ENCODE data around the gene IRX2. TPM values are rescaled to one million over a fixed set of nuclear protein-coding genes. Genes with fewer than 3 reads are reported as not detected.

The IRX2 gene
- total and polyA plus RNA-seq, 10 of the 15 experiments (the other 5 are each of a cell fraction or from before 2014, with no cell fraction given) = not detected

DNA sequence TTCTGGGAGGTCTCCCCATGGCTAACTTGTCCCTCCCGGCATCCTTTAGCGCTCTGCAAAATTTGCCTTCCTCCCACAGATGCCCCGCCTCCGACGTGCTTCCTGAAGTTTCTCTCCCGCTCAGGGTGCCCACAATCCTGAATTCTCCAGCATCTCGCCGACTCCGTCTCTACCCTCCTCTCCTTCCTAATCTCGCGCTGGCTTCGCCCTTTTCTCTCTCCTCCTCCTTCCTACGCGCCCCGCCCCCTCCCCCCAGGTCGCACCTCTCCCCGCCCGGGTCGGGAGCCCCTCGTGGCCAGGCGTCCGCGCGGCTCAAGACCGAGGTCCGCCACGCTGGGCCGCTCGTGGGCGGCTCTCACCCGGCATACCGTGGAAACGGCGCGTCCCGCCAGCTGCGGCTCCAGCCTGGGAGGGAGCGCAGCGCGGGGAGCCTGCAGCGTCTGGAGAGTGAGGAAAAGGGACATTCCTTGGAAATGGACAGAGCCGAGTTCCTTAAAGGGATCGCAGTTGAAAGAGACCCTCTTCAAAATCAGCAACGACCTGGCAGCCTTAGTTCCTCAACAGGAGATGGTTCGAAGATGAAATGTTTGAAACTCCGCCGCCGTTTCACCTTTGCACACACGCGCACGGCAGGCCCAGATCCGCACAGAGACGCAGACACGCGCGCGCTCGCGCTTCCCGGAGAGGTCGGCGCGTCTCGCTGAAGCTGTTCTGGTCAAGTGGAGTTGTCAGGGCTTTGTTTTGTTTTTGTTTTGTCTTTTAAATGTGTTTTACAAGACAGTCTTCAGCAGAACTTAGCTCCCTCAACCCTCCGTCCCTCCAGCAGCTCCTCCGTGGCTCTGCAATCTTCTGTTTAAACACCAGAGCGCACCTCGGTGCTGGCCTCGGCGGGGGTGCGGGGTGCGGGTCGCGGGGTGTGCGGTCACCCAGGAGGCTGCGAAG lies 5.0 kb upstream of the IRX2 start (continued):
- TF ChIP-seq, protein P1, sequence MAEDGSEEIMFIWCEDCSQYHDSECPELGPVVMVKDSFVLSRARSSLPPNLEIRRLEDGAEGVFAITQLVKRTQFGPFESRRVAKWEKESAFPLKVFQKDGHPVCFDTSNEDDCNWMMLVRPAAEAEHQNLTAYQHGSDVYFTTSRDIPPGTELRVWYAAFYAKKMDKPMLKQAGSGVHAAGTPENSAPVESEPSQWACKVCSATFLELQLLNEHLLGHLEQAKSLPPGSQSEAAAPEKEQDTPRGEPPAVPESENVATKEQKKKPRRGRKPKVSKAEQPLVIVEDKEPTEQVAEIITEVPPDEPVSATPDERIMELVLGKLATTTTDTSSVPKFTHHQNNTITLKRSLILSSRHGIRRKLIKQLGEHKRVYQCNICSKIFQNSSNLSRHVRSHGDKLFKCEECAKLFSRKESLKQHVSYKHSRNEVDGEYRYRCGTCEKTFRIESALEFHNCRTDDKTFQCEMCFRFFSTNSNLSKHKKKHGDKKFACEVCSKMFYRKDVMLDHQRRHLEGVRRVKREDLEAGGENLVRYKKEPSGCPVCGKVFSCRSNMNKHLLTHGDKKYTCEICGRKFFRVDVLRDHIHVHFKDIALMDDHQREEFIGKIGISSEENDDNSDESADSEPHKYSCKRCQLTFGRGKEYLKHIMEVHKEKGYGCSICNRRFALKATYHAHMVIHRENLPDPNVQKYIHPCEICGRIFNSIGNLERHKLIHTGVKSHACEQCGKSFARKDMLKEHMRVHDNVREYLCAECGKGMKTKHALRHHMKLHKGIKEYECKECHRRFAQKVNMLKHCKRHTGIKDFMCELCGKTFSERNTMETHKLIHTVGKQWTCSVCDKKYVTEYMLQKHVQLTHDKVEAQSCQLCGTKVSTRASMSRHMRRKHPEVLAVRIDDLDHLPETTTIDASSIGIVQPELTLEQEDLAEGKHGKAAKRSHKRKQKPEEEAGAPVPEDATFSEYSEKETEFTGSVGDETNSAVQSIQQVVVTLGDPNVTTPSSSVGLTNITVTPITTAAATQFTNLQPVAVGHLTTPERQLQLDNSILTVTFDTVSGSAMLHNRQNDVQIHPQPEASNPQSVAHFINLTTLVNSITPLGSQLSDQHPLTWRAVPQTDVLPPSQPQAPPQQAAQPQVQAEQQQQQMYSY (CRISPR knock-in tag; IDR thresholded peaks at IDR 0.05) = no peak
- TF ChIP-seq ZNF24 (IDR thresholded peaks at IDR 0.05) (no peak), BRCA1 (IDR thresholded peaks at IDR 0.05; ENCODE audit: low read depth, low read length) (no peak), CHD1 (IDR thresholded peaks at IDR 0.05; ENCODE audit: low read depth, low read length) (no peak)

DNA sequence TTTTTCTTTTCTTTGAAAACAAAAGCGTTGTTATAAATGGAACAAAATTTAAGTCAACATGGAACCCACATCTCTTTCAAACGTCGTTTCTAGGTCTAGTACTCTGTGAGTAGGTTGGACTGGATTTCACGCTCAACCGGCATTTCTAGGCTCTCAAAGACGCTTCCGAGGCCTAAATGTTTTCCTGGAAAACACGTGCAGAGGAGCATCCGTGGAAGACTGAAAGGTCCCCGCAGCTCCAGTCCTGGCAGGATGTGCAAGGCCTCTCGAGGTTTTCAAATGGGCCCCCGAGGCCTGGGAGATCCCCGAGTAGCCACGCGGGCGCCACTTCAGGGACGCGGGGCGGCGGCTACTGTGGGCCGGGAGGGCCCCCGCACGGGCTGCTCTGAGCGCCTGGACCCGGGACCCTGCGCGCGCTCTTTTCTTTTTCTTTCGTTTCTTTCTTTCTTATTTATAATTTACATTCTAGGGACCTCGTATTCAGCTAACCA lies 4.2 kb upstream of the IRX2 start:
- FAIRE-seq (no peak), DNase-seq (ENCODE audit: low read depth, low spot score) (no peak), ATAC-seq (no peak)
- SMC1A ChIA-PET (ENCODE audit: uncharacterized antibody, unreplicated experiment) = no interaction called here
- H3K4me1 ChIP-seq (ENCODE audit: control insufficient read depth, insufficient read depth, low read length) = no peaks in the 10 kb centered on the region
- in situ Hi-C loops (cut with MboI) = no loop called here
- WGBS (ENCODE audit: insufficient coverage, insufficient replicate concordance, low lambda C conversion rate, missing lambda C conversion rate) = 32% methylated on average over 25 of the region's 30 CpGs
- no peaks in the 10 kb centered on the region for H4K20me1 ChIP-seq (ENCODE audit: control insufficient read depth, insufficient read depth)
- no TSS peak for BruUV-seq (replicated peaks)
- RAD21 ChIA-PET (ENCODE audit: unreplicated experiment) = no interaction called here
- H3K79me2 ChIP-seq (ENCODE audit: control insufficient read depth, insufficient read depth, low read length) = no peaks in the 10 kb centered on the region
- POLR2A ChIA-PET = no interaction called here
- intact Hi-C loops (cut with micrococcal nuclease; ENCODE audit: unreplicated experiment) = no loop called here
- H3K27me3 ChIP-seq (replicated peaks in 1 of 2; ENCODE audit: control insufficient read depth in 2 of 2, insufficient read depth in 2 of 2, low read length in 1 of 2) = no peaks in the 10 kb centered on the region
- no peak overlapping the region for H3K4me2 ChIP-seq (ENCODE audit: control insufficient read depth, insufficient read depth)
- no peak overlapping the region for H3K9ac ChIP-seq (ENCODE audit: control insufficient read depth, insufficient read depth, low read length)
- H3K27ac ChIP-seq (ENCODE audit: control insufficient read depth, insufficient read depth) = no peak overlapping the region
- peaks cover 2% of the 10 kb centered on the region; the same call in 2 of the 3 replicates for H3K9me3 ChIP-seq (replicated peaks; ENCODE audit: control insufficient read depth, insufficient read depth, low read length)
- no peak overlapping the region for H2AFZ ChIP-seq (ENCODE audit: control insufficient read depth, low read depth, low read length)
- H3K4me3 ChIP-seq = no peak overlapping the region
- CTCF ChIA-PET = no interaction called here
- H3K36me3 ChIP-seq (ENCODE audit: control insufficient read depth in 2 of 2, insufficient read depth in 2 of 2, low read length in 1 of 2) = no peaks in the 10 kb centered on the region
- TF ChIP-seq CBX3 (IDR thresholded peaks at IDR 0.05; ENCODE audit: borderline replicate concordance, low read depth) = no peak
- TF ChIP-seq CEBPB (IDR thresholded peaks at IDR 0.05; ENCODE audit: borderline replicate concordance in 1 of 2, low read depth in 2 of 2, low read length in 2 of 2) = no peak
- no peak for TF ChIP-seq SMC3 (IDR thresholded peaks at IDR 0.05; ENCODE audit: borderline replicate concordance, low read length)
- TF ChIP-seq GATAD2B (conservative IDR thresholded peaks at IDR 0.05; ENCODE audit: low read depth) = no peak
- TF ChIP-seq, protein P2, sequence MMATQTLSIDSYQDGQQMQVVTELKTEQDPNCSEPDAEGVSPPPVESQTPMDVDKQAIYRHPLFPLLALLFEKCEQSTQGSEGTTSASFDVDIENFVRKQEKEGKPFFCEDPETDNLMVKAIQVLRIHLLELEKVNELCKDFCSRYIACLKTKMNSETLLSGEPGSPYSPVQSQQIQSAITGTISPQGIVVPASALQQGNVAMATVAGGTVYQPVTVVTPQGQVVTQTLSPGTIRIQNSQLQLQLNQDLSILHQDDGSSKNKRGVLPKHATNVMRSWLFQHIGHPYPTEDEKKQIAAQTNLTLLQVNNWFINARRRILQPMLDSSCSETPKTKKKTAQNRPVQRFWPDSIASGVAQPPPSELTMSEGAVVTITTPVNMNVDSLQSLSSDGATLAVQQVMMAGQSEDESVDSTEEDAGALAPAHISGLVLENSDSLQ (IDR thresholded peaks at IDR 0.05) = no peak
- TF ChIP-seq SPI1 (IDR thresholded peaks at IDR 0.05; ENCODE audit: borderline replicate concordance, insufficient read depth, low read depth, low read length) = no peak
- TF ChIP-seq, protein P3, sequence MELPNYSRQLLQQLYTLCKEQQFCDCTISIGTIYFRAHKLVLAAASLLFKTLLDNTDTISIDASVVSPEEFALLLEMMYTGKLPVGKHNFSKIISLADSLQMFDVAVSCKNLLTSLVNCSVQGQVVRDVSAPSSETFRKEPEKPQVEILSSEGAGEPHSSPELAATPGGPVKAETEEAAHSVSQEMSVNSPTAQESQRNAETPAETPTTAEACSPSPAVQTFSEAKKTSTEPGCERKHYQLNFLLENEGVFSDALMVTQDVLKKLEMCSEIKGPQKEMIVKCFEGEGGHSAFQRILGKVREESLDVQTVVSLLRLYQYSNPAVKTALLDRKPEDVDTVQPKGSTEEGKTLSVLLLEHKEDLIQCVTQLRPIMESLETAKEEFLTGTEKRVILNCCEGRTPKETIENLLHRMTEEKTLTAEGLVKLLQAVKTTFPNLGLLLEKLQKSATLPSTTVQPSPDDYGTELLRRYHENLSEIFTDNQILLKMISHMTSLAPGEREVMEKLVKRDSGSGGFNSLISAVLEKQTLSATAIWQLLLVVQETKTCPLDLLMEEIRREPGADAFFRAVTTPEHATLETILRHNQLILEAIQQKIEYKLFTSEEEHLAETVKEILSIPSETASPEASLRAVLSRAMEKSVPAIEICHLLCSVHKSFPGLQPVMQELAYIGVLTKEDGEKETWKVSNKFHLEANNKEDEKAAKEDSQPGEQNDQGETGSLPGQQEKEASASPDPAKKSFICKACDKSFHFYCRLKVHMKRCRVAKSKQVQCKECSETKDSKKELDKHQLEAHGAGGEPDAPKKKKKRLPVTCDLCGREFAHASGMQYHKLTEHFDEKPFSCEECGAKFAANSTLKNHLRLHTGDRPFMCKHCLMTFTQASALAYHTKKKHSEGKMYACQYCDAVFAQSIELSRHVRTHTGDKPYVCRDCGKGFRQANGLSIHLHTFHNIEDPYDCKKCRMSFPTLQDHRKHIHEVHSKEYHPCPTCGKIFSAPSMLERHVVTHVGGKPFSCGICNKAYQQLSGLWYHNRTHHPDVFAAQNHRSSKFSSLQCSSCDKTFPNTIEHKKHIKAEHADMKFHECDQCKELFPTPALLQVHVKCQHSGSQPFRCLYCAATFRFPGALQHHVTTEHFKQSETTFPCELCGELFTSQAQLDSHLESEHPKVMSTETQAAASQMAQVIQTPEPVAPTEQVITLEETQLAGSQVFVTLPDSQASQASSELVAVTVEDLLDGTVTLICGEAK (IDR thresholded peaks at IDR 0.05; ENCODE audit: borderline replicate concordance) = no peak
- no peak for TF ChIP-seq MTA2 (IDR thresholded peaks at IDR 0.05; ENCODE audit: low read depth)
